GM12891 (cell line): ENCODE data around the gene TNS3.
"Not testable (repeated sequence)": the region's sequence is repeated elsewhere in the genome, so short reads cannot be mapped to it uniquely, and the experiment has no call there.

Experiments
- DNase-seq: peaks from one replicate; pipeline ENCODE4 v3.0.0; 2011; ENCODE audit warnings: low spot score; ENCODE audit not compliant: insufficient read length
- FAIRE-seq: peaks from 2 replicates; lab custom pipeline; 2011; peaks lifted over from hg19 to GRCh38; lab: Jason Lieb, UNC
- PAX5 ChIP-seq: IDR thresholded peaks from 2 replicates; pipeline ENCODE4 v1.6.1; 2011; ENCODE audit warnings: low read length, moderate library complexity, mild to moderate bottlenecking; ENCODE audit not compliant: insufficient read depth, severe bottlenecking
- POLR2A ChIP-seq: IDR thresholded peaks from 2 replicates; pipeline ENCODE4 v1.6.1; 2011; ENCODE audit warnings: low read depth, low read length, control low read depth
- POLR2AphosphoS5 ChIP-seq: IDR thresholded peaks from 2 replicates; pipeline ENCODE4 v1.6.1; 2011; ENCODE audit warnings: low read depth, low read length, control low read depth
- POU2F2 ChIP-seq: IDR thresholded peaks from 2 replicates; pipeline ENCODE4 v1.6.1; 2011; ENCODE audit warnings: low read depth, mild to moderate bottlenecking, control low read depth, low read length, moderate library complexity
- SPI1 ChIP-seq: IDR thresholded peaks from 2 replicates; pipeline ENCODE4 v1.6.1; 2011; ENCODE audit warnings: low read depth, low read length, control low read depth
- TAF1 ChIP-seq: IDR thresholded peaks from 2 replicates; pipeline ENCODE4 v1.6.1; 2011; ENCODE audit warnings: low read depth, low read length, control low read depth

Gene TNS3

GRCh38 chr7:47441796-47442604 lies 139.9 kb downstream of the TNS3 start:
- FAIRE-seq = no peak
- DNase-seq = no peak
- no peak for TF ChIP-seq POLR2AphosphoS5
- TF ChIP-seq PAX5 = no peak
- no peak for TF ChIP-seq POU2F2
- no peak for TF ChIP-seq SPI1
- TF ChIP-seq POLR2A = no peak
- no peak for TF ChIP-seq TAF1

- not testable (repeated sequence) for DNase-seq, FAIRE-seq
Measured at GRCh38 chr7:47441048-47441447, 140.9 kb downstream of the TNS3 start.

GRCh38 chr7:47440320-47440719 lies 141.6 kb downstream of the TNS3 start:
- no peak for TF ChIP-seq PAX5
- no peak for TF ChIP-seq TAF1
- no peak for TF ChIP-seq POLR2A
- no peak for TF ChIP-seq POLR2AphosphoS5
- no peak for TF ChIP-seq POU2F2
- TF ChIP-seq SPI1 = no peak
- DNase-seq = no peak
- no peak for FAIRE-seq

GRCh38 chr7:47439181-47439667 lies 142.7 kb downstream of the TNS3 start:
- no peak for FAIRE-seq
- no peak for DNase-seq
- no peak for TF ChIP-seq POLR2A
- TF ChIP-seq TAF1 = no peak
- no peak for TF ChIP-seq POLR2AphosphoS5
- no peak for TF ChIP-seq SPI1
- TF ChIP-seq POU2F2 = no peak
- TF ChIP-seq PAX5 = no peak

GRCh38 chr7:47438411-47439029 lies 143.4 kb downstream of the TNS3 start:
- DNase-seq (no peak), FAIRE-seq (no peak)
- TF ChIP-seq POLR2AphosphoS5 = no peak
- TF ChIP-seq TAF1 = no peak
- TF ChIP-seq POU2F2 = no peak
- TF ChIP-seq SPI1 = no peak
- no peak for TF ChIP-seq PAX5
- no peak for TF ChIP-seq POLR2A

GRCh38 chr7:47435889-47436312 lies 146.0 kb downstream of the TNS3 start:
- DNase-seq = no peak
- no peak for FAIRE-seq

GRCh38 chr7:47433564-47433895 lies 148.4 kb downstream of the TNS3 start:
- FAIRE-seq (no peak), DNase-seq (no peak)
- TF ChIP-seq POLR2A (no peak), PAX5 (no peak), SPI1 (no peak), POU2F2 (no peak), TAF1 (no peak), POLR2AphosphoS5 (no peak)

More at GRCh38 chr7:47435889-47436312, 146.0 kb downstream of the TNS3 start:
- TF ChIP-seq SPI1 (no peak), POLR2A (no peak), POLR2AphosphoS5 (no peak), TAF1 (no peak), POU2F2 (no peak), PAX5 (no peak)

GRCh38 chr7:47432671-47433563 lies 149.0 kb downstream of the TNS3 start:
- DNase-seq (no peak), FAIRE-seq (no peak)
- TF ChIP-seq PAX5 (no peak), POLR2AphosphoS5 (no peak)

GRCh38 chr7:47430422-47430821 lies 151.5 kb downstream of the TNS3 start:
- DNase-seq (no peak), FAIRE-seq (no peak)
- TF ChIP-seq TAF1 (no peak), PAX5 (no peak), POLR2AphosphoS5 (no peak), POLR2A (no peak), POU2F2 (no peak), SPI1 (no peak)
